ENCODE measurements around the gene SCGB1D1.

GRCh38 chr11:62142043-62142375, 48.0 kb upstream of the SCGB1D1 start:
- TF ChIP-seq CTCF (IDR thresholded peaks at IDR 0.05) = no peak
- TF ChIP-seq POLR2A (IDR thresholded peaks at IDR 0.05) = no peak

All from Peyer's patch (tissue), 4 donors.